ENCODE data around the gene CEMIP2.

GRCh38 chr9:71767776-71768321, 464 bp downstream of the CEMIP2 start:
- TF ChIP-seq POLR2A (IDR thresholded peaks at IDR 0.05) (no peak), CTCF (IDR thresholded peaks at IDR 0.05) (no peak), POLR2AphosphoS5 (IDR thresholded peaks at IDR 0.05) (no peak)

All from sigmoid colon (tissue), 4 donors.